Activated CD8-positive, alpha-beta memory T cell treated with anti-CD3 and anti-CD28 coated beads, Interleukin-2, amount 50 U/mL, for 4 hours (primary cell): Measurements from ENCODE around the gene LYSMD3.

Source experiments
- DNase-seq: peaks from one replicate; pipeline ENCODE4 v3.0.0-alpha.2; 2020

LYSMD3 gene

GRCh38 chr5:90479611-90480385, 49.6 kb downstream of the LYSMD3 start:
- DNase-seq = no peak

- DNase-seq = no peak
Measured at GRCh38 chr5:90477621-90478215, 51.7 kb downstream of the LYSMD3 start.

- no peak for DNase-seq
Measured at GRCh38 chr5:90477073-90477472, 52.3 kb downstream of the LYSMD3 start.

GRCh38 chr5:90476391-90476790, 53.0 kb downstream of the LYSMD3 start:
- no peak for DNase-seq

GRCh38 chr5:90475436-90475980, 53.9 kb downstream of the LYSMD3 start:
- no peak for DNase-seq

- DNase-seq = peak; percentile 94
Measured at GRCh38 chr5:90474235-90475107, 54.9 kb downstream of the LYSMD3 start, which contains the start of the genes MBLAC2 and POLR3G. MBLAC2 (minus strand) TSS chr5:90474771; CDS start chr5:90474292, 479 bp downstream. POLR3G (plus strand) TSS chr5:90474864; CDS start chr5:90485568, 10,704 bp downstream.

GRCh38 chr5:90473396-90474234, 55.8 kb downstream of the LYSMD3 start:
- peak; percentile 19 for DNase-seq

- DNase-seq = no peak
Measured at GRCh38 chr5:90472783-90473395, 56.5 kb downstream of the LYSMD3 start.
